HG03060 (cell line): ENCODE data around the gene STIM1.

Source experiments
- ATAC-seq: cut with Tn5 transposase; IDR thresholded peaks from one replicate; pipeline ENCODE4 v1.9.1; 2021; ENCODE audit warnings: low read depth, moderate number of reproducible peaks; ENCODE audit not compliant: unreplicated experiment

STIM1 gene

GRCh38 chr11:3830088-3830487 is 25.4 kb upstream of the STIM1 start:
- no peak for ATAC-seq

- no peak for ATAC-seq
Measured at GRCh38 chr11:3830730-3831129, 24.7 kb upstream of the STIM1 start.

- ATAC-seq, result no peak
Measured at GRCh38 chr11:3831378-3832239, 23.9 kb upstream of the STIM1 start.

- ATAC-seq, result no peak
Measured at GRCh38 chr11:3832816-3833215, 22.6 kb upstream of the STIM1 start.

- ATAC-seq, result no peak
Measured at GRCh38 chr11:3833449-3833848, 22.0 kb upstream of the STIM1 start.

GRCh38 chr11:3834349-3834663 is 21.2 kb upstream of the STIM1 start:
- ATAC-seq, result no peak

GRCh38 chr11:3834664-3835461 is 20.6 kb upstream of the STIM1 start:
- no peak for ATAC-seq

GRCh38 chr11:3835751-3836150 is 19.7 kb upstream of the STIM1 start:
- ATAC-seq, result no peak

- no peak for ATAC-seq
Measured at GRCh38 chr11:3836903-3837302, 18.6 kb upstream of the STIM1 start.

GRCh38 chr11:3837793-3838192 is 17.7 kb upstream of the STIM1 start:
- no peak for ATAC-seq

- no peak for ATAC-seq
Measured at GRCh38 chr11:3838504-3838903, 17.0 kb upstream of the STIM1 start.

GRCh38 chr11:3840004-3840869 is 15.2 kb upstream of the STIM1 start:
- no peak for ATAC-seq

- no peak for ATAC-seq
Measured at GRCh38 chr11:3840870-3841425, 14.5 kb upstream of the STIM1 start, which contains the start of gene RHOG. Gene RHOG (minus strand): TSS chr11:3840959. CDS start chr11:3828138, 12,821 bp downstream.

- ATAC-seq, result peak; percentile 50
Measured at GRCh38 chr11:3841426-3842350, 13.8 kb upstream of the STIM1 start.

- ATAC-seq, result no peak
Measured at GRCh38 chr11:3843326-3843725, 12.1 kb upstream of the STIM1 start.

- ATAC-seq, result no peak
Measured at GRCh38 chr11:3845246-3845645, 10.2 kb upstream of the STIM1 start.

- no peak for ATAC-seq
Measured at GRCh38 chr11:3845670-3846069, 9.8 kb upstream of the STIM1 start.

- ATAC-seq, result no peak
Measured at GRCh38 chr11:3849297-3849874, 6.1 kb upstream of the STIM1 start.

GRCh38 chr11:3853545-3853842 is 2.0 kb upstream of the STIM1 start:
- ATAC-seq, result no peak
